Measurements from ENCODE around the gene QKI. TPM values are rescaled to one million over a fixed set of nuclear protein-coding genes. Genes with fewer than 3 reads are reported as not detected.

QKI gene
- total and polyA plus RNA-seq, 8 donors = 8.0 to 261 (median 32.2) TPM

DNA sequence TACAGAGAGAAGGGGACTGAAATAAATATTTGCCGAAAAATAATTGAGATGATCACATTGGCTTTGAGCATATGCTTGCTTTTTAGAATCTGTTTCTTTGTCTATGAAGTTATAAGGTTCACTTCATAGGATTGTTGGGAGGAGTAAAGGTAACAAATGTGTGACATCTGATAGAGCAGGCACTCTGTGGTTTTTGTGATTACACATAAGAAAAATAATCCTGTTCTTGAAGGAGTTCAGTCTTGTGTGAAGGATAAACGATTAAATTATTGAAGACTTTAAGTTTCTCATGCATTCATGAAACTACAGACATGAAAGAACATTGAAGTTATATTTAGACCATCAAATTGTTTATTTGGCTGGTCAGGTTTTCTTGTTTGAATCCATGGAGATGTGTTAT is 45.0 kb downstream of the QKI start:
- no peak for TF ChIP-seq POLR2A (IDR thresholded peaks at IDR 0.05)
- TF ChIP-seq, protein P1, sequence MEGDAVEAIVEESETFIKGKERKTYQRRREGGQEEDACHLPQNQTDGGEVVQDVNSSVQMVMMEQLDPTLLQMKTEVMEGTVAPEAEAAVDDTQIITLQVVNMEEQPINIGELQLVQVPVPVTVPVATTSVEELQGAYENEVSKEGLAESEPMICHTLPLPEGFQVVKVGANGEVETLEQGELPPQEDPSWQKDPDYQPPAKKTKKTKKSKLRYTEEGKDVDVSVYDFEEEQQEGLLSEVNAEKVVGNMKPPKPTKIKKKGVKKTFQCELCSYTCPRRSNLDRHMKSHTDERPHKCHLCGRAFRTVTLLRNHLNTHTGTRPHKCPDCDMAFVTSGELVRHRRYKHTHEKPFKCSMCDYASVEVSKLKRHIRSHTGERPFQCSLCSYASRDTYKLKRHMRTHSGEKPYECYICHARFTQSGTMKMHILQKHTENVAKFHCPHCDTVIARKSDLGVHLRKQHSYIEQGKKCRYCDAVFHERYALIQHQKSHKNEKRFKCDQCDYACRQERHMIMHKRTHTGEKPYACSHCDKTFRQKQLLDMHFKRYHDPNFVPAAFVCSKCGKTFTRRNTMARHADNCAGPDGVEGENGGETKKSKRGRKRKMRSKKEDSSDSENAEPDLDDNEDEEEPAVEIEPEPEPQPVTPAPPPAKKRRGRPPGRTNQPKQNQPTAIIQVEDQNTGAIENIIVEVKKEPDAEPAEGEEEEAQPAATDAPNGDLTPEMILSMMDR (IDR thresholded peaks at IDR 0.05) = no peak
- TF ChIP-seq EP300 (IDR thresholded peaks at IDR 0.05) = no peak
- TF ChIP-seq POLR2AphosphoS5 (IDR thresholded peaks at IDR 0.05) = no peak
- peaks cover 14 to 67% (median 44%) of the 10 kb centered on the region in 4 donors for H3K4me1 ChIP-seq
- intact Hi-C loops (cut with DNase I; ENCODE audit: low total_unique reads) = no loop called here
- peak overlapping the region in 1 of 4 donors; percentile 39 for H3K4me3 ChIP-seq
- 60 to 72% (median 65%) methylated on average over 2 of the region's 2 CpGs for WGBS, 5 donors
- peaks cover 0 to 7% (median 0%) of the 10 kb centered on the region in 4 donors for H3K36me3 ChIP-seq
- H3K27ac ChIP-seq = peak overlapping the region in 4 of 5 donors; percentile 3 to 68 (median 46)
- H3K9me3 ChIP-seq = no peaks in the 10 kb centered on the region
- no peaks in the 10 kb centered on the region for H3K27me3 ChIP-seq
- DNase-seq = no peak

DNA sequence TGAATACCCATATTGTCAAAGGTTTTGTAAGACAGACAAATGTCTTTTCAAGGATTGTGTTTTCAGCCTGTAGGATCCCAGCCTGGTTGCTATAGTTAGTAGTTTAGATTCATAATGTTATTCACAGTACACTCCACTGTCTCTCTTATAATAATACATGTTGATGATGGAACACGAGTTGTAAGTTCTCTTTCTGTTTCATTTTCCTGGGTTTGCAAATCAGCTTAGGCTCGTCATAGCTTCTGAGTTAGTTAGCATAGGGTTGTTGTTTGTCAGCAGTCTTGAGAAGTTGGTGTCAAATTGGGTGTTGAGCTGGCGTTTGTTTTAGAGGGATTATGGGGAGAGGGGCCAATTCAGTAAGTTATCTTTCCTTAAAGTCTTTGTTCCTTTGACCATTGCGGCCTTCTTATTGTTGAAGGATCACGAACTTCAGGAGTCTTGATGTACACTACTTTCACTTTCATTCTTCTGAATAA is 45.8 kb downstream of the QKI start:
- DNase-seq = peak in 1 of 2 donors; percentile 51
- Histone ChIP-seq H3K4me3 (peak overlapping the region; percentile 23 to 39 (median 30)), H3K36me3 (peaks cover 0 to 7% (median 0%) of the 10 kb centered on the region in 4 donors), H3K9me3 (no peaks in the 10 kb centered on the region), H3K4me1 (peaks cover 14 to 65% (median 44%) of the 10 kb centered on the region in 4 donors), H3K27ac (peak overlapping the region; percentile 28 to 68 (median 60)), H3K27me3 (no peaks in the 10 kb centered on the region)
- TF ChIP-seq EP300 (IDR thresholded peaks at IDR 0.05) (no peak), POLR2A (IDR thresholded peaks at IDR 0.05) (no peak), POLR2AphosphoS5 (IDR thresholded peaks at IDR 0.05) (no peak)
- TF ChIP-seq, protein P1 (IDR thresholded peaks at IDR 0.05) = no peak
- intact Hi-C loops (cut with DNase I; ENCODE audit: low total_unique reads) = no loop called here
- 13 to 25% (median 16%) methylated on average over 5 of the region's 5 CpGs for WGBS, 5 donors

- intact Hi-C loops (cut with DNase I; ENCODE audit: low total_unique reads) = no loop called here
- TF ChIP-seq, protein P1 (IDR thresholded peaks at IDR 0.05) = no peak
- no peak for TF ChIP-seq POLR2AphosphoS5 (IDR thresholded peaks at IDR 0.05)
- TF ChIP-seq EP300 (IDR thresholded peaks at IDR 0.05) = no peak
- TF ChIP-seq POLR2A (IDR thresholded peaks at IDR 0.05) = no peak
- H3K36me3 ChIP-seq = no peaks in the 10 kb centered on the region
- no peaks in the 10 kb centered on the region for H3K9me3 ChIP-seq
- DNase-seq = no peak
- H3K27ac ChIP-seq = peak overlapping the region in 1 of 5 donors; percentile 9
- 86 to 95% (median 88%) methylated on average over 3 of the region's 3 CpGs for WGBS, 5 donors
- H3K4me3 ChIP-seq = no peak overlapping the region
- H3K4me1 ChIP-seq = peaks cover 14 to 58% (median 45%) of the 10 kb centered on the region in 4 donors
- no peaks in the 10 kb centered on the region for H3K27me3 ChIP-seq
These were observed 47.2 kb downstream of the QKI start for GRCh38 chr6:163461696-163462095.

DNA sequence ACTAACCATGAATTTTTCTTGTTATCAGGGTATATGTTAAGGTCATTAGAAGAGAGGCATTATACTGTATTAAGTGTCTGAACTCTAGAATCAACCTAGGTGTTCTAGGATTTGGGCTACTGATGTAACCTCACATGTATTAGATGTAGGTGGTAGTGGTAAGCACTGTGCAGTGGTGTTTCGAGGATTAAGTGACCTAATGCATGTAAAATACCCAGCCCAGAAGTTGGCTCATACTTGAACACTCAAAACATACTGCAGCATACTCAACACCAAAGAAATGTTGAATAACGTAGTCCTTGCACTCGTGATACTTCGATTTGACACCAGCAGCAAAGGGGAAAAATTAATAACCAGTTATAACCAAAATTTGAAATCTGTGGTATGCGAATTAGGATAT is 48.7 kb downstream of the QKI start:
- WGBS, 5 donors = 89 to 95% (median 91%) methylated on average over 5 of the region's 5 CpGs
- TF ChIP-seq POLR2AphosphoS5 (IDR thresholded peaks at IDR 0.05) = no peak
- no peak for TF ChIP-seq EP300 (IDR thresholded peaks at IDR 0.05)

GRCh38 chr6:163463795-163464194 is 49.3 kb downstream of the QKI start:
- H3K27ac ChIP-seq = no peak overlapping the region
- 91 to 98% (median 92%) methylated on average over 1 of the region's 1 CpG for WGBS, 5 donors
- H3K9me3 ChIP-seq = no peaks in the 10 kb centered on the region
- H3K4me1 ChIP-seq = peaks cover 12 to 58% (median 35%) of the 10 kb centered on the region in 4 donors
- H3K4me3 ChIP-seq = no peak overlapping the region
- no peaks in the 10 kb centered on the region for H3K27me3 ChIP-seq
- H3K36me3 ChIP-seq = no peaks in the 10 kb centered on the region
- intact Hi-C loops (cut with DNase I; ENCODE audit: low total_unique reads) = no loop called here
- no peak for DNase-seq
- TF ChIP-seq POLR2A (IDR thresholded peaks at IDR 0.05) (no peak), EP300 (IDR thresholded peaks at IDR 0.05) (no peak), POLR2AphosphoS5 (IDR thresholded peaks at IDR 0.05) (no peak)
- TF ChIP-seq, protein P1 (IDR thresholded peaks at IDR 0.05) = no peak

More for the DNA sequence above, 48.7 kb downstream of the QKI start:
- Histone ChIP-seq H3K36me3 (no peaks in the 10 kb centered on the region), H3K9me3 (no peaks in the 10 kb centered on the region), H3K4me1 (peaks cover 14 to 58% (median 39%) of the 10 kb centered on the region in 4 donors), H3K4me3 (no peak overlapping the region), H3K27ac (no peak overlapping the region), H3K27me3 (no peaks in the 10 kb centered on the region)
- DNase-seq = no peak
- intact Hi-C loops (cut with DNase I; ENCODE audit: low total_unique reads) = no loop called here
